HCT116 (cell line): Measurements from ENCODE around the gene ALDH4A1. TPM values are rescaled to one million over a fixed set of nuclear protein-coding genes. Genes with fewer than 3 reads are reported as not detected.
A peak's percentile ranks its signal among the peaks of the same experiment; 100 is the strongest.

Experiments used
- ATAC-seq: fragments of 200-7000 bp; cut with Tn5 transposase; 2 replicates; pipeline ENCODE4 v1.9.1; 2020; ENCODE audit warnings: mild to moderate bottlenecking, moderate library complexity
- BruUV-seq: library from RNA; stranded (reverse); fragments of 400-500 nt; replicated peaks from 2 replicates; lab custom pipeline; 2021; lab: Mats Ljungman, UMichigan
- CTCF ChIA-PET: fragments of 300-600 bp; sonication (Branson Sonifier 250); formaldehyde crosslinking; loops from one replicate; lab custom pipeline; 2021; ENCODE audit warnings: antibody characterized with exemption; lab: Charles Lee
- POLR2A ChIA-PET: fragments of 300-600, 350-600 bp; sonication (Branson Sonifier 250); formaldehyde crosslinking; loops from one replicate; lab custom pipeline; 2021; ENCODE audit warnings: antibody characterized with exemption; lab: Charles Lee
- RAD21 ChIA-PET, 2 experiments: fragments of 300-600 bp; sonication (Branson Sonifier 250); formaldehyde crosslinking; loops; one replicate each; lab custom pipeline; 2023; ENCODE audit warnings: low total read pairs in 2 of 2; ENCODE audit not compliant: uncharacterized antibody in 2 of 2, unreplicated experiment in 2 of 2, low non-redundant PET in 1 of 2; lab: Charles Lee
- DNase-seq: peaks from one replicate; pipeline ENCODE4 v3.0.0-alpha.2; 2010; ENCODE audit warnings: low read depth, low spot score
- H2AFZ ChIP-seq: fragments of 200-600 bp; shearing (Covaris generic), sonication (generic); 2 replicates; pipeline ENCODE4 v1.6.1; 2017; ENCODE audit warnings: low read depth, mixed run types, mixed read lengths, antibody characterized with exemption, low read length; ENCODE audit not compliant: poor library complexity, severe bottlenecking
- H3K27ac ChIP-seq: 2 replicates; pipeline ENCODE4 v1.5.1; 2012; ENCODE audit warnings: low read depth, low read length
- H3K27me3 ChIP-seq: fragments of 200-600 bp; sonication (generic); 2 replicates; pipeline ENCODE4 v1.6.1; 2016; ENCODE audit warnings: mixed run types, low read length, mixed read lengths; ENCODE audit not compliant: insufficient read depth
- H3K36me3 ChIP-seq, 2 experiments: fragments of 200-500 bp in 1 of 2; fragments of 200-600 bp in 1 of 2; sonication (Bioruptor generic) in 1 of 2; sonication (generic) in 1 of 2; 2 replicates each; pipeline versions ENCODE4 v1.5.1 to v1.6.1; 2014 to 2016; ENCODE audit warnings: low read length in 2 of 2, inconsistent platforms in 1 of 2, mixed read lengths in 1 of 2, mixed run types in 1 of 2; ENCODE audit not compliant: insufficient read depth in 2 of 2, control insufficient read depth in 1 of 2
- H3K4me1 ChIP-seq, 2 experiments: fragments of 200-600 bp in 1 of 2; sonication (generic) in 1 of 2; 2 replicates each; pipeline versions ENCODE4 v1.5.1 to v1.6.1; 2012 to 2017; ENCODE audit warnings: low read length in 2 of 2, inconsistent platforms in 1 of 2, mild to moderate bottlenecking in 1 of 2, mixed read lengths in 1 of 2, mixed run types in 1 of 2, moderate library complexity in 1 of 2; ENCODE audit not compliant: insufficient read depth in 2 of 2, control insufficient read depth in 1 of 2
- H3K4me2 ChIP-seq: fragments of 200-600 bp; sonication (generic); 2 replicates; pipeline ENCODE4 v1.6.1; 2017; ENCODE audit warnings: mixed run types, low read length, mixed read lengths
- H3K4me3 ChIP-seq, 2 experiments: fragments of 200-600 bp in 1 of 2; sonication (generic) in 1 of 2; replicated peaks in 1 of 2; 2 replicates each; pipeline ENCODE4 v1.5.1; 2011 to 2016; ENCODE audit warnings: low read length in 2 of 2, control low read depth in 1 of 2, low read depth in 1 of 2, mild to moderate bottlenecking in 1 of 2, mixed read lengths in 1 of 2, mixed run types in 1 of 2
- H3K79me2 ChIP-seq: fragments of 200-600 bp; sonication (generic); 2 replicates; pipeline ENCODE4 v1.6.1; 2017; ENCODE audit warnings: mild to moderate bottlenecking, mixed run types, low read length, moderate library complexity, mixed read lengths; ENCODE audit not compliant: insufficient read depth
- H3K9ac ChIP-seq: fragments of 200-600 bp; sonication (generic); 2 replicates; pipeline ENCODE4 v1.6.1; 2016; ENCODE audit warnings: low read length, mixed read lengths
- H3K9me2 ChIP-seq: fragments of 200-600 bp; sonication (generic), shearing (Covaris generic); 2 replicates; pipeline ENCODE4 v1.6.1; 2017; ENCODE audit warnings: mixed run types, mild to moderate bottlenecking, moderate library complexity; ENCODE audit not compliant: insufficient read depth
- H3K9me3 ChIP-seq, 2 experiments: fragments of 200-500 bp in 1 of 2; fragments of 200-600 bp in 1 of 2; sonication (Bioruptor generic) in 1 of 2; sonication (generic) in 1 of 2; 2 replicates each; pipeline ENCODE4 v1.6.1; 2014 to 2017; ENCODE audit warnings: low read length in 2 of 2, mixed read lengths in 2 of 2, inconsistent platforms in 1 of 2, low read depth in 1 of 2, mild to moderate bottlenecking in 1 of 2, mixed run types in 1 of 2, moderate library complexity in 1 of 2; ENCODE audit not compliant: control insufficient read depth in 1 of 2, insufficient read depth in 1 of 2
- H4K20me1 ChIP-seq: fragments of 200-600 bp; sonication (generic), shearing (Covaris generic); 2 replicates; pipeline ENCODE4 v1.6.1; 2017; ENCODE audit warnings: mixed run types, mild to moderate bottlenecking, moderate library complexity; ENCODE audit not compliant: insufficient read depth
- ATF3 ChIP-seq: IDR thresholded peaks from 2 replicates; pipeline ENCODE4 v1.6.1; 2012
- CTCF ChIP-seq, 3 experiments: fragments of 200-600 bp in 1 of 3; sonication (generic) in 1 of 3; IDR thresholded peaks in 2 of 3; conservative IDR thresholded peaks in 1 of 3; 2 replicates each; pipeline ENCODE4 v1.5.1; 2012 to 2017; ENCODE audit warnings: low read depth in 2 of 3, low read length in 2 of 3, antibody characterized with exemption in 1 of 3, borderline replicate concordance in 1 of 3, control low read depth in 1 of 3, mild to moderate bottlenecking in 1 of 3, mixed read lengths in 1 of 3, mixed run types in 1 of 3, moderate library complexity in 1 of 3; ENCODE audit not compliant: insufficient read depth in 1 of 3
- EGR1 ChIP-seq: IDR thresholded peaks from 2 replicates; pipeline ENCODE4 v1.6.1; 2012; ENCODE audit warnings: low read depth
- ELF1 ChIP-seq: IDR thresholded peaks from 2 replicates; pipeline ENCODE4 v1.6.1; 2012; ENCODE audit warnings: low read depth, borderline replicate concordance
- EZH2 ChIP-seq: fragments of 200-600 bp; sonication (generic); IDR thresholded peaks from 2 replicates; pipeline ENCODE4 v1.6.1; 2017; ENCODE audit warnings: antibody characterized with exemption, mixed run types
- EZH2phosphoT487 ChIP-seq: fragments of 200-600 bp; IDR thresholded peaks from 2 replicates; pipeline ENCODE4 v1.6.1; 2018; ENCODE audit warnings: antibody characterized with exemption, borderline replicate concordance
- FOSL1 ChIP-seq: IDR thresholded peaks from 2 replicates; pipeline ENCODE4 v1.6.1; 2012; ENCODE audit warnings: low read depth
- JUND ChIP-seq: IDR thresholded peaks from 2 replicates; pipeline ENCODE4 v1.6.1; 2012
- POLR2A ChIP-seq: IDR thresholded peaks from 2 replicates; pipeline ENCODE4 v1.7.0; 2011; ENCODE audit warnings: borderline replicate concordance; ENCODE audit not compliant: insufficient read depth, insufficient read length; ENCODE audit errors: extremely low read depth
- POLR2AphosphoS5 ChIP-seq: IDR thresholded peaks from 2 replicates; pipeline ENCODE4 v1.6.1; 2011; ENCODE audit warnings: mild to moderate bottlenecking, low read depth, low read length, moderate library complexity
- RAD21 ChIP-seq: IDR thresholded peaks from 2 replicates; pipeline ENCODE4 v1.6.1; 2012; ENCODE audit warnings: low read depth, mild to moderate bottlenecking
- SIN3A ChIP-seq: IDR thresholded peaks from 2 replicates; pipeline ENCODE4 v1.6.1; 2012; ENCODE audit warnings: low read depth
- SP1 ChIP-seq: IDR thresholded peaks from 2 replicates; pipeline ENCODE4 v1.6.1; 2012; ENCODE audit warnings: low read depth
- SRF ChIP-seq: IDR thresholded peaks from 2 replicates; pipeline ENCODE4 v1.6.1; 2012; ENCODE audit warnings: low read depth
- TCF7L2 ChIP-seq: IDR thresholded peaks from 2 replicates; pipeline ENCODE4 v1.7.0; 2011; ENCODE audit warnings: borderline replicate concordance, inconsistent platforms; ENCODE audit not compliant: insufficient read depth, insufficient read length; ENCODE audit errors: extremely low read depth
- YY1 ChIP-seq: IDR thresholded peaks from 2 replicates; pipeline ENCODE4 v1.6.1; 2011; ENCODE audit warnings: low read length, low read depth, moderate library complexity, mild to moderate bottlenecking; ENCODE audit not compliant: insufficient replicate concordance; ENCODE audit errors: extremely low read depth
- ZFX ChIP-seq: fragments of 450-650 bp; IDR thresholded peaks from 2 replicates; pipeline ENCODE4 v1.6.1; 2017
- ZNF274 ChIP-seq: fragments of 200-500 bp; sonication (Bioruptor generic); IDR thresholded peaks from 2 replicates; pipeline ENCODE4 v1.6.1; 2014; ENCODE audit warnings: mild to moderate bottlenecking, low read depth, low read length, inconsistent platforms
- intact Hi-C: fragments of 100-400 bp; cut with micrococcal nuclease; formaldehyde crosslinking; loops from 2 replicates; pipeline ENCODE4 v1.10.0; 2022
- total RNA-seq: library from RNA; stranded (reverse); gene quantifications from one replicate; pipeline ENCODE4 v1.2.1, GENCODE V29; 2021; ENCODE audit not compliant: unreplicated experiment
- TF ChIP-seq, protein P1 (sequence below): IDR thresholded peaks from 2 replicates; pipeline ENCODE4 v1.6.1; 2011; ENCODE audit warnings: mild to moderate bottlenecking, low read length, moderate library complexity; ENCODE audit not compliant: insufficient replicate concordance; ENCODE audit errors: extremely low read depth

Gene ALDH4A1
- total RNA-seq, 1 experiment from 2014 or later: 12.6 TPM

DNA sequence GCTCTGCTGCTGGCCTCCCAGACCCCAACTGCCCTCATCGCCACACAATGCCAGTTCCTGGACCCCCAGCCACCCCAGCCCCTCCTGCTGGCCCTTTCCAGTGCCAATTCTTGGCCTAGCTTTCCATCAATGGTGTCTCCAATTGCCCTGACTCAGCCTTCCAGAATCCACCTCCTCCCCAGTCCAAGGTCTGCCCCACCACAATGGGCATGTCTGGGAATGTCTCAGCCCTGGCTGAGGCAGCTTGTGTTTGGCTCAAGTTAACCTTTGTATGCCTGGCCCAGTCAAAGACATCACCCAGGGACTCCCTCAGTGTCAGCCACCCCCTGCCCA lies 16.4 kb downstream of the ALDH4A1 start:
- no peaks in the 10 kb centered on the region for H3K79me2 ChIP-seq
- CTCF ChIA-PET: no interaction called here
- peaks cover 0 to 5% of the 10 kb centered on the region in 2 experiments; a peak in 1 of 4 replicates for H3K4me1 ChIP-seq
- H3K9me2 ChIP-seq: no peaks in the 10 kb centered on the region
- H4K20me1 ChIP-seq: no peaks in the 10 kb centered on the region
- intact Hi-C loops: no loop called here
- RAD21 ChIA-PET: no interaction called here
- TF ChIP-seq CTCF (IDR thresholded peaks at IDR 0.05 in 2 of 3, conservative IDR thresholded peaks at IDR 0.05 in 1 of 3; ENCODE audit: borderline replicate concordance in 1 of 3, insufficient read depth in 1 of 3, low read depth in 2 of 3, low read length in 2 of 3) (no peak), ZFX (no peak), EGR1 (no peak), FOSL1 (no peak), POLR2A (no peak), ATF3 (no peak), TCF7L2 (no peak), ZNF274 (no peak), SRF (no peak), POLR2AphosphoS5 (no peak), EZH2phosphoT487 (no peak), YY1 (no peak), ELF1 (no peak), JUND (no peak), RAD21 (no peak), SP1 (no peak), SIN3A (no peak), EZH2 (no peak)
- TF ChIP-seq, protein P1, sequence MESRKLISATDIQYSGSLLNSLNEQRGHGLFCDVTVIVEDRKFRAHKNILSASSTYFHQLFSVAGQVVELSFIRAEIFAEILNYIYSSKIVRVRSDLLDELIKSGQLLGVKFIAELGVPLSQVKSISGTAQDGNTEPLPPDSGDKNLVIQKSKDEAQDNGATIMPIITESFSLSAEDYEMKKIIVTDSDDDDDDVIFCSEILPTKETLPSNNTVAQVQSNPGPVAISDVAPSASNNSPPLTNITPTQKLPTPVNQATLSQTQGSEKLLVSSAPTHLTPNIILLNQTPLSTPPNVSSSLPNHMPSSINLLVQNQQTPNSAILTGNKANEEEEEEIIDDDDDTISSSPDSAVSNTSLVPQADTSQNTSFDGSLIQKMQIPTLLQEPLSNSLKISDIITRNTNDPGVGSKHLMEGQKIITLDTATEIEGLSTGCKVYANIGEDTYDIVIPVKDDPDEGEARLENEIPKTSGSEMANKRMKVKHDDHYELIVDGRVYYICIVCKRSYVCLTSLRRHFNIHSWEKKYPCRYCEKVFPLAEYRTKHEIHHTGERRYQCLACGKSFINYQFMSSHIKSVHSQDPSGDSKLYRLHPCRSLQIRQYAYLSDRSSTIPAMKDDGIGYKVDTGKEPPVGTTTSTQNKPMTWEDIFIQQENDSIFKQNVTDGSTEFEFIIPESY: no peak
- H3K36me3 ChIP-seq: no peaks in the 10 kb centered on the region
- POLR2A ChIA-PET: no interaction called here
- H2AFZ ChIP-seq: no peak overlapping the region
- DNase-seq (no peak), ATAC-seq (no peak)
- no peak overlapping the region for H3K27ac ChIP-seq
- no peak overlapping the region for H3K9ac ChIP-seq
- no peak overlapping the region for H3K4me3 ChIP-seq
- 0 out of 2 replicates have a peak overlapping the region, but pooled peaks have one; percentile 14 for H3K4me2 ChIP-seq
- H3K27me3 ChIP-seq: no peaks in the 10 kb centered on the region
- no peaks in the 10 kb centered on the region for H3K9me3 ChIP-seq
- no TSS peak for BruUV-seq
